HG03439 (cell line): Measurements from ENCODE around the gene SIAH1.
"Not testable (repeated sequence)": the region's sequence is repeated elsewhere in the genome, so short reads cannot be mapped to it uniquely, and the experiment has no call there.

Experiments used
- ATAC-seq: cut with Tn5 transposase; IDR thresholded peaks from one replicate; pipeline ENCODE4 v1.9.1; 2021; ENCODE audit warnings: mild to moderate bottlenecking, moderate library complexity; ENCODE audit not compliant: unreplicated experiment

SIAH1 gene

GRCh38 chr16:48385253-48386150 is at the start of gene SIAH1:
SIAH1 (minus strand) TSS chr16:48385413; CDS start chr16:48362428, 22,985 bp downstream.
- ATAC-seq: peak; percentile 74

GRCh38 chr16:48434653-48435317 is 49.6 kb upstream of the SIAH1 start:
- ATAC-seq: no peak

GRCh38 chr16:48433850-48434530 is 48.8 kb upstream of the SIAH1 start:
- ATAC-seq: no peak

GRCh38 chr16:48433116-48433849 is 48.1 kb upstream of the SIAH1 start:
- ATAC-seq: no peak

- no peak for ATAC-seq
Observed at GRCh38 chr16:48432136-48432535, 46.9 kb upstream of the SIAH1 start.

GRCh38 chr16:48430890-48431289 is 45.7 kb upstream of the SIAH1 start:
- ATAC-seq: no peak

GRCh38 chr16:48426244-48427141 is 41.3 kb upstream of the SIAH1 start:
- no peak for ATAC-seq

- no peak for ATAC-seq
Observed at GRCh38 chr16:48422537-48422936, 37.3 kb upstream of the SIAH1 start.

GRCh38 chr16:48421741-48422140 is 36.5 kb upstream of the SIAH1 start:
- no peak for ATAC-seq

- no peak for ATAC-seq
Observed at GRCh38 chr16:48420437-48420836, 35.2 kb upstream of the SIAH1 start.

- ATAC-seq: not testable (repeated sequence)
Observed at GRCh38 chr16:48416617-48417016, 31.4 kb upstream of the SIAH1 start.

GRCh38 chr16:48413272-48413671 is 28.1 kb upstream of the SIAH1 start:
- ATAC-seq: no peak

- no peak for ATAC-seq
Observed at GRCh38 chr16:48409839-48410632, 24.8 kb upstream of the SIAH1 start.

GRCh38 chr16:48408688-48409087 is 23.5 kb upstream of the SIAH1 start:
- ATAC-seq: no peak

- ATAC-seq: no peak
Observed at GRCh38 chr16:48405907-48406306, 20.7 kb upstream of the SIAH1 start.

- no peak for ATAC-seq
Observed at GRCh38 chr16:48405153-48405552, 19.9 kb upstream of the SIAH1 start.

GRCh38 chr16:48402547-48402946 is 17.3 kb upstream of the SIAH1 start:
- not testable (repeated sequence) for ATAC-seq

GRCh38 chr16:48395375-48395774 is 10.2 kb upstream of the SIAH1 start:
- ATAC-seq: no peak

- ATAC-seq: no peak
Observed at GRCh38 chr16:48394355-48394703, 9.1 kb upstream of the SIAH1 start.
